CD4-positive, alpha-beta T cell (primary cell): ENCODE measurements around the gene POP4. TPM values are rescaled to one million over a fixed set of nuclear protein-coding genes. Genes with fewer than 3 reads are reported as not detected.

Experiments used
- ATAC-seq: fragments of 200-7000 bp; cut with Tn5 transposase; one replicate; pipeline ENCODE4 v1.10.0; 2022; ENCODE audit warnings: mild to moderate bottlenecking; ENCODE audit not compliant: poor library complexity
- CTCF ChIA-PET: fragments of 350-600 bp; sonication (Branson Sonifier 250); formaldehyde crosslinking; loops from one replicate; lab custom pipeline; 2021; ENCODE audit warnings: antibody characterized with exemption, inconsistent platforms; lab: Charles Lee
- POLR2A ChIA-PET: fragments of 350-600 bp; sonication (Branson Sonifier 250); formaldehyde crosslinking; loops from one replicate; lab custom pipeline; 2021; ENCODE audit warnings: antibody characterized with exemption, inconsistent platforms; lab: Charles Lee
- DNase-seq, 14 experiments: peaks; one replicate each; pipeline ENCODE4 v3.0.0-alpha.2; 2013 to 2020; ENCODE audit warnings: mixed read lengths in 2 of 14
- H3K27ac ChIP-seq, 2 donors: one replicate each; pipeline versions ENCODE4 v1.5.1 to v1.7.0; 2013; ENCODE audit warnings: low read length in 2 of 2, low read depth in 1 of 2, mild to moderate bottlenecking in 1 of 2
- H3K27me3 ChIP-seq, 2 experiments: 1 replicate in 1 of 2; 2 replicates in 1 of 2; pipeline versions ENCODE4 v1.6.1 to v1.7.0; 2013; ENCODE audit warnings: low read length in 2 of 2, control low read depth in 1 of 2, mild to moderate bottlenecking in 1 of 2, moderate library complexity in 1 of 2; ENCODE audit not compliant: insufficient read depth in 2 of 2, control insufficient read depth in 1 of 2
- H3K36me3 ChIP-seq: one replicate; pipeline ENCODE4 v1.6.1; 2013; ENCODE audit warnings: low read length, control low read depth; ENCODE audit not compliant: insufficient read depth
- H3K4me1 ChIP-seq: one replicate; pipeline ENCODE4 v1.6.1; 2013; ENCODE audit warnings: low read length, control low read depth; ENCODE audit not compliant: insufficient read depth
- H3K4me3 ChIP-seq: one replicate; pipeline ENCODE4 v1.5.1; 2013; ENCODE audit warnings: mild to moderate bottlenecking, low read length, moderate library complexity
- H3K9me3 ChIP-seq, 2 experiments: 1 replicate in 1 of 2; 2 replicates in 1 of 2; pipeline versions ENCODE4 v1.6.1 to v1.7.0; 2013; ENCODE audit warnings: low read length in 2 of 2, mild to moderate bottlenecking in 2 of 2, control low read depth in 1 of 2, moderate library complexity in 1 of 2; ENCODE audit not compliant: control insufficient read depth in 1 of 2, insufficient read depth in 1 of 2
- H3K27ac Mint-ChIP-seq: one replicate; pipeline ENCODE4 v1.8.0; 2020; ENCODE audit warnings: mixed read lengths
- H3K27me3 Mint-ChIP-seq: one replicate; pipeline ENCODE4 v1.8.0; 2021; ENCODE audit warnings: mixed read lengths
- H3K36me3 Mint-ChIP-seq: one replicate; pipeline ENCODE4 v1.8.0; 2021; ENCODE audit warnings: low read depth, mixed read lengths
- H3K4me1 Mint-ChIP-seq: one replicate; pipeline ENCODE4 v1.8.0; 2021; ENCODE audit warnings: low read depth, mixed read lengths
- H3K4me3 Mint-ChIP-seq: one replicate; pipeline ENCODE4 v1.8.0; 2020; ENCODE audit warnings: mild to moderate bottlenecking, mixed read lengths
- H3K9me3 Mint-ChIP-seq: one replicate; pipeline ENCODE4 v1.8.0; 2020; ENCODE audit warnings: mixed read lengths
- intact Hi-C, 2 experiments: fragments of 100-400 bp; cut with DNase I in 1 of 2; cut with micrococcal nuclease in 1 of 2; formaldehyde crosslinking; loops; one replicate each; pipeline versions ENCODE4 v1.15.1 to v1.9.0; 2023 to 2025; cut with DNase I, micrococcal nuclease
- total RNA-seq, 174 experiments: library from RNA in 2 of 174; stranded (reverse) in 2 of 174; gene quantifications; one replicate each; pipeline ENCODE4 v1.2.3 and lab custom pipeline; 2021 to 2026
- TF ChIP-seq, protein P1 (sequence below): fragments of 200-600 bp; IDR thresholded peaks from one replicate; pipeline ENCODE4 v1.8.0; 2022; ENCODE audit warnings: antibody characterized with exemption, mild to moderate bottlenecking

POP4 gene
- total RNA-seq, 2 experiments from 2014 or later: 40.5 to 42.0 TPM

DNA sequence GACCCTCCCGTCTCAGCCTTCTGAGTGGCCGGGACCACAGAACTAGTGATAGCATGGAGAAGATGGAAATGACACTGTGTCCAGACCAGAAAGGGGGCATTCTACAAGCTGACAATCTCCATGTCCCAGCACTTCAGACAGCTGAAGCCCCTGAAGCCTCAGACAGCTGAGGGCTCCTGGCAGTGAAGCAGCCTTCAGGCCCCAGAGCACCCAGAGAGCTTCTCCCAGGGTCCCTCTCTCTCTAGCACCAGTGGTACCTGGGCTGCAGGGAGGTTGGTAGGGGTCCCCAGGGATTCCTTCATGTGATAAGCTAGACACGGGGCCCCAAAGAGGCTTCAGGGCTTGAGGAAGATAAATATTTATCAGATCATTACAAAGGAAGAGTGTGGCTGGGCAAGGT lies 7.6 kb upstream of the POP4 start:
- ChIA-PET CTCF (no interaction called here), POLR2A (no interaction called here)
- H3K4me1 Mint-ChIP-seq: no peaks in the 10 kb centered on the region
- Histone ChIP-seq H3K27me3 (peaks cover 3 to 7% of the 10 kb centered on the region in 2 experiments), H3K27ac (no peak overlapping the region), H3K4me1 (no peaks in the 10 kb centered on the region), H3K9me3 (no peaks in the 10 kb centered on the region), H3K4me3 (no peak overlapping the region), H3K36me3 (no peaks in the 10 kb centered on the region)
- DNase-seq: no peak
- peaks cover 19% of the 10 kb centered on the region for H3K27me3 Mint-ChIP-seq
- TF ChIP-seq, protein P1, sequence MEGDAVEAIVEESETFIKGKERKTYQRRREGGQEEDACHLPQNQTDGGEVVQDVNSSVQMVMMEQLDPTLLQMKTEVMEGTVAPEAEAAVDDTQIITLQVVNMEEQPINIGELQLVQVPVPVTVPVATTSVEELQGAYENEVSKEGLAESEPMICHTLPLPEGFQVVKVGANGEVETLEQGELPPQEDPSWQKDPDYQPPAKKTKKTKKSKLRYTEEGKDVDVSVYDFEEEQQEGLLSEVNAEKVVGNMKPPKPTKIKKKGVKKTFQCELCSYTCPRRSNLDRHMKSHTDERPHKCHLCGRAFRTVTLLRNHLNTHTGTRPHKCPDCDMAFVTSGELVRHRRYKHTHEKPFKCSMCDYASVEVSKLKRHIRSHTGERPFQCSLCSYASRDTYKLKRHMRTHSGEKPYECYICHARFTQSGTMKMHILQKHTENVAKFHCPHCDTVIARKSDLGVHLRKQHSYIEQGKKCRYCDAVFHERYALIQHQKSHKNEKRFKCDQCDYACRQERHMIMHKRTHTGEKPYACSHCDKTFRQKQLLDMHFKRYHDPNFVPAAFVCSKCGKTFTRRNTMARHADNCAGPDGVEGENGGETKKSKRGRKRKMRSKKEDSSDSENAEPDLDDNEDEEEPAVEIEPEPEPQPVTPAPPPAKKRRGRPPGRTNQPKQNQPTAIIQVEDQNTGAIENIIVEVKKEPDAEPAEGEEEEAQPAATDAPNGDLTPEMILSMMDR: no peak
- H3K4me3 Mint-ChIP-seq: no peak overlapping the region
- ATAC-seq: no peak
- no peaks in the 10 kb centered on the region for H3K36me3 Mint-ChIP-seq
- no peak overlapping the region for H3K27ac Mint-ChIP-seq
- intact Hi-C loops: loop anchor here (5.0 to 10.0 kb wide), 3 partner anchors 864 to 1634 kb away; no protein-coding TSS in a partner anchor
- no peaks in the 10 kb centered on the region for H3K9me3 Mint-ChIP-seq

DNA sequence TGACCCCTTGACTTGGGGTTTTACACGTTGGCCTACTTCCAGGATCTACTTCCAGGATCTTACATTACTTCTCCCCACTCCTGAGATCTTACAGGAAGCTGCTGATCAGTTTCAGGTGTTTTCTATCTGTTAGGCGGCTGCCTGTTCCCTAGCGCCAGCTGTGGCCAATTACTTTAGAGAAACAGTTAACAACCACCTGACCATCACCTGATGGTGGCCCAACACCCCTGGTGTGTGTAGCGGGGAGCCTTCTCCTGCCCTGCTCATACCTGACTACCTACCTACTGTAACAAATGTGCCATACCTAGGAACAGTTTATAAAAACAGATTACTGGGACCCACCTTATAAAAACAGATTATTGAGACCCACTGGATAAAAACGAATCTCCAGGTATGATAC lies 2.8 kb upstream of the POP4 start:
- peaks cover 17% of the 10 kb centered on the region for H3K36me3 Mint-ChIP-seq
- Histone ChIP-seq H3K4me1 (peaks cover 22% of the 10 kb centered on the region), H3K4me3 (no peak overlapping the region), H3K27me3 (no peaks in the 10 kb centered on the region), H3K27ac (no peak overlapping the region), H3K36me3 (no peaks in the 10 kb centered on the region), H3K9me3 (no peaks in the 10 kb centered on the region)
- H3K4me1 Mint-ChIP-seq: peaks cover 26% of the 10 kb centered on the region
- no peak overlapping the region for H3K4me3 Mint-ChIP-seq
- CTCF ChIA-PET: interaction anchor here (1.0 to 1.5 kb wide), 2 partner anchors 69 to 113 kb away, joined by 3 read pairs; no protein-coding TSS in a partner anchor
- intact Hi-C loops: loop anchor here in 1 of 2 experiments (10.0 kb wide), 1 partner anchor 231 kb away; no protein-coding TSS in a partner anchor
- POLR2A ChIA-PET: no interaction called here
- no peak for DNase-seq
- peak overlapping the region; percentile 99 for H3K27ac Mint-ChIP-seq
- no peaks in the 10 kb centered on the region for H3K27me3 Mint-ChIP-seq
- no peak for ATAC-seq
- H3K9me3 Mint-ChIP-seq: no peaks in the 10 kb centered on the region
- TF ChIP-seq, protein P1: no peak

DNA sequence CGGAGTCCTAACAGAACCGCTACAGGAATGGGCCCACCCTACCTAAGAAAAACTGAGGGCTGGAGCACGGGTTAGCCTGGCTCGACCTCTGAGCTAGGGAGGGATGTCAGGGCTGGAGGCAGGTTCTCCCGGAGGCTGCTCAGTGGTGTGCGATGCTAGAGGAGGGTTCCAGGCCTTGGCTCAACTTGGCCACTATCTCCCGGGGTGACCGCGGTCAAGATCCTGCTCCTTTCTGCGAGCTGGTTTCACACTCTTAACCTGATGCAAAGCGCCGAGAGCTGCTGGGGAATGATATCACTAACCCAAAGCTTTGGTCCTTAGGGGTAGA lies 301 bp downstream of the POP4 start:
- Mint-ChIP-seq H3K4me3 (peak overlapping the region; percentile 98), H3K4me1 (peaks cover 43% of the 10 kb centered on the region), H3K27ac (peak overlapping the region; percentile 99), H3K27me3 (no peaks in the 10 kb centered on the region), H3K36me3 (peaks cover 44% of the 10 kb centered on the region), H3K9me3 (no peaks in the 10 kb centered on the region)
- peak; percentile 15 for ATAC-seq
- H3K4me1 ChIP-seq: peaks cover 37% of the 10 kb centered on the region
- H3K9me3 ChIP-seq: no peaks in the 10 kb centered on the region
- POLR2A ChIA-PET: interaction anchor here (0.5 to 8.4 kb wide), 46 partner anchors 10 to 1812 kb away, joined by 3 to 276 read pairs (median 6); partner anchors contain the start of genes C19orf12, PLEKHF1 and URI1
- H3K4me3 ChIP-seq: peak overlapping the region; percentile 97
- H3K27me3 ChIP-seq: no peaks in the 10 kb centered on the region
- DNase-seq: no peak
- intact Hi-C loops: loop anchor here (2.0 to 10.0 kb wide), 4 partner anchors 58 to 394 kb away; partner anchors contain the start of genes PLEKHF1 (in 1 of the 2) and UQCRFS1 (in 1 of the 2)
- CTCF ChIA-PET: interaction anchor here (1.2 to 3.8 kb wide), 5 partner anchors 59 to 110 kb away, joined by 5 to 39 read pairs (median 7); partner anchors contain the start of gene PLEKHF1
- peaks cover 28% of the 10 kb centered on the region for H3K36me3 ChIP-seq
- H3K27ac ChIP-seq: peak overlapping the region; percentile 98 to 100
- TF ChIP-seq, protein P1: no peak
